Caki2 (cell line): ENCODE results near the gene WDR86. TPM values are rescaled to one million over a fixed set of nuclear protein-coding genes. Genes with fewer than 3 reads are reported as not detected.

ENCODE experiments used
- DNase-seq: peaks from one replicate; pipeline ENCODE4 v3.0.0-alpha.2; 2015; ENCODE audit warnings: low read depth
- in situ Hi-C: cut with HindIII; loops from 2 replicates; pipeline ENCODE4 v1.10.0; 2016; ENCODE audit warnings: low sequenced_read_pairs, low pct_unique_long_range_greater_than_20kb, mixed read lengths
- total RNA-seq: library from RNA; depleted of rRNA; stranded (reverse); fragments of >200 nt; shearing (Covaris generic); gene quantifications from 2 replicates; pipeline ENCODE4 v1.2.3, GENCODE V29; 2014; ENCODE audit warnings: low replicate concordance

The WDR86 gene
- total RNA-seq, 1 experiment from 2014 or later, result not detected

- DNase-seq, result no peak
- in situ Hi-C loops, result no loop called here
Observed at GRCh38 chr7:151386301-151387160, 23.3 kb downstream of the WDR86 start.

GRCh38 chr7:151385626-151386300 is 24.1 kb downstream of the WDR86 start:
- in situ Hi-C loops, result no loop called here
- no peak for DNase-seq

- in situ Hi-C loops, result no loop called here
- no peak for DNase-seq
Observed at GRCh38 chr7:151384776-151385625, 24.8 kb downstream of the WDR86 start.

- DNase-seq, result no peak
- in situ Hi-C loops, result no loop called here
Observed at GRCh38 chr7:151384352-151384697, 25.5 kb downstream of the WDR86 start.

GRCh38 chr7:151383638-151384351 is 26.0 kb downstream of the WDR86 start:
- DNase-seq, result no peak
- in situ Hi-C loops, result no loop called here

- in situ Hi-C loops, result no loop called here
- no peak for DNase-seq
Observed at GRCh38 chr7:151382079-151382885, 27.6 kb downstream of the WDR86 start.

- in situ Hi-C loops, result no loop called here
- DNase-seq, result no peak
Observed at GRCh38 chr7:151381348-151382078, 28.3 kb downstream of the WDR86 start.

- DNase-seq, result no peak
- in situ Hi-C loops, result no loop called here
Observed at GRCh38 chr7:151381098-151381347, 28.8 kb downstream of the WDR86 start.

GRCh38 chr7:151380199-151381097 is 29.4 kb downstream of the WDR86 start:
- in situ Hi-C loops, result no loop called here

GRCh38 chr7:151379534-151380198 is 30.2 kb downstream of the WDR86 start:
- in situ Hi-C loops, result no loop called here
- DNase-seq, result no peak

More at GRCh38 chr7:151380199-151381097, 29.4 kb downstream of the WDR86 start:
- no peak for DNase-seq

GRCh38 chr7:151379193-151379520 is 30.7 kb downstream of the WDR86 start:
- in situ Hi-C loops, result no loop called here
- no peak for DNase-seq

GRCh38 chr7:151378496-151379192 is 31.2 kb downstream of the WDR86 start:
- DNase-seq, result no peak
- in situ Hi-C loops, result no loop called here

GRCh38 chr7:151378011-151378410 is 31.8 kb downstream of the WDR86 start:
- no peak for DNase-seq
- in situ Hi-C loops, result no loop called here

GRCh38 chr7:151377406-151377805 is 32.4 kb downstream of the WDR86 start:
- in situ Hi-C loops, result no loop called here
- no peak for DNase-seq

GRCh38 chr7:151376218-151376902 is 33.5 kb downstream of the WDR86 start:
- in situ Hi-C loops, result no loop called here
- DNase-seq, result no peak
